ENCODE measurements around the gene CNTN4. TPM values are rescaled to one million over a fixed set of nuclear protein-coding genes. Genes with fewer than 3 reads are reported as not detected.

The CNTN4 gene
- total RNA-seq, 1 donor from 2014 or later: not detected

- no peak for TF ChIP-seq CTCF (IDR thresholded peaks at IDR 0.05; ENCODE audit: insufficient read depth, low read depth, low read length)
- TF ChIP-seq EZH2 (IDR thresholded peaks at IDR 0.05; ENCODE audit: insufficient read depth, low read length): no peak
- no peaks in the 10 kb centered on the region for H3K36me3 Mint-ChIP-seq (ENCODE audit: low read depth, unreplicated experiment)
- DNase-seq (ENCODE audit: low read depth): no peak
- no peak overlapping the region for H2AFZ ChIP-seq (ENCODE audit: low read depth, low read length)
- no peak overlapping the region for H3K4me3 ChIP-seq (ENCODE audit: insufficient read depth, low read depth, low read length)
- peaks cover 6% of the 10 kb centered on the region for H3K9me3 Mint-ChIP-seq (ENCODE audit: unreplicated experiment)
- H4K20me1 ChIP-seq (ENCODE audit: insufficient read depth, low read length): no peaks in the 10 kb centered on the region
- no peak overlapping the region for H3K9ac ChIP-seq (ENCODE audit: low read length)
- no peaks in the 10 kb centered on the region for H3K27me3 Mint-ChIP-seq (ENCODE audit: low read depth, unreplicated experiment)
- no peaks in the 10 kb centered on the region for H3K4me1 Mint-ChIP-seq (ENCODE audit: low read depth, unreplicated experiment)
- H3K4me2 ChIP-seq (ENCODE audit: low read length): no peak overlapping the region
- H3K4me3 Mint-ChIP-seq (ENCODE audit: unreplicated experiment): no peak overlapping the region
- H3K27ac ChIP-seq (ENCODE audit: low read depth, low read length): no peak overlapping the region
- no peak for FAIRE-seq
- no peaks in the 10 kb centered on the region for H3K27me3 ChIP-seq (ENCODE audit: insufficient read depth, low read length)
- H3K79me2 ChIP-seq (ENCODE audit: insufficient read depth, low read length): no peaks in the 10 kb centered on the region
- H3K27ac Mint-ChIP-seq (ENCODE audit: unreplicated experiment): no peak overlapping the region
- H3K36me3 ChIP-seq (ENCODE audit: insufficient read depth, low read length): no peaks in the 10 kb centered on the region
- H3K9me3 ChIP-seq (ENCODE audit: insufficient read depth, low read depth, low read length): peaks cover 5% of the 10 kb centered on the region
- no peaks in the 10 kb centered on the region for H3K4me1 ChIP-seq (ENCODE audit: insufficient read depth, low read length)
Observed at GRCh38 chr3:2849092-2849491, 750.4 kb downstream of the CNTN4 start.

GRCh38 chr3:2850701-2851100 lies 752.0 kb downstream of the CNTN4 start:
- peaks cover 5% of the 10 kb centered on the region for H3K9me3 ChIP-seq (ENCODE audit: insufficient read depth, low read depth, low read length)
- H3K27ac Mint-ChIP-seq (ENCODE audit: unreplicated experiment): no peak overlapping the region

More at GRCh38 chr3:2850701-2851100, 752.0 kb downstream of the CNTN4 start:
- FAIRE-seq (no peak), DNase-seq (ENCODE audit: low read depth) (no peak)
- Mint-ChIP-seq H3K9me3 (ENCODE audit: unreplicated experiment) (peaks cover 5% of the 10 kb centered on the region), H3K4me3 (ENCODE audit: unreplicated experiment) (no peak overlapping the region), H3K27me3 (ENCODE audit: low read depth, unreplicated experiment) (no peaks in the 10 kb centered on the region), H3K36me3 (ENCODE audit: low read depth, unreplicated experiment) (no peaks in the 10 kb centered on the region), H3K4me1 (ENCODE audit: low read depth, unreplicated experiment) (no peaks in the 10 kb centered on the region)
- no peaks in the 10 kb centered on the region for H3K36me3 ChIP-seq (ENCODE audit: insufficient read depth, low read length)
- H4K20me1 ChIP-seq (ENCODE audit: insufficient read depth, low read length): no peaks in the 10 kb centered on the region
- no peaks in the 10 kb centered on the region for H3K4me1 ChIP-seq (ENCODE audit: insufficient read depth, low read length)
- H3K79me2 ChIP-seq (ENCODE audit: insufficient read depth, low read length): no peaks in the 10 kb centered on the region
- H3K27me3 ChIP-seq (ENCODE audit: insufficient read depth, low read length): no peaks in the 10 kb centered on the region
- no peak overlapping the region for H3K4me3 ChIP-seq (ENCODE audit: insufficient read depth, low read depth, low read length)
- TF ChIP-seq EZH2 (IDR thresholded peaks at IDR 0.05; ENCODE audit: insufficient read depth, low read length) (no peak), CTCF (IDR thresholded peaks at IDR 0.05; ENCODE audit: insufficient read depth, low read depth, low read length) (no peak)
- no peak overlapping the region for H2AFZ ChIP-seq (ENCODE audit: low read depth, low read length)
- no peak overlapping the region for H3K27ac ChIP-seq (ENCODE audit: low read depth, low read length)
- H3K4me2 ChIP-seq (ENCODE audit: low read length): no peak overlapping the region
- no peak overlapping the region for H3K9ac ChIP-seq (ENCODE audit: low read length)
